Neuronal stem cell (in vitro differentiated cells): Measurements from ENCODE around the gene ZNF442. TPM values are rescaled to one million over a fixed set of nuclear protein-coding genes. Genes with fewer than 3 reads are reported as not detected.
"Not testable (repeated sequence)": the region's sequence is repeated elsewhere in the genome, so short reads cannot be mapped to it uniquely, and the experiment has no call there.

Experiments used
- DNase-seq: peaks from one replicate; pipeline ENCODE4 v3.0.0-alpha.2; 2013; ENCODE audit warnings: low spot score
- H2AFZ ChIP-seq: one replicate; pipeline ENCODE4 v1.6.1; 2013; ENCODE audit warnings: mild to moderate bottlenecking, low read length, inconsistent platforms
- H2AK5ac ChIP-seq: 2 replicates; pipeline ENCODE4 v1.6.1; 2013; ENCODE audit warnings: low read depth, mild to moderate bottlenecking, inconsistent platforms, low read length, moderate library complexity, mixed read lengths
- H2BK120ac ChIP-seq: 2 replicates; pipeline ENCODE4 v1.6.1; 2013; ENCODE audit warnings: low read depth, mild to moderate bottlenecking, inconsistent platforms, low read length, moderate library complexity, mixed read lengths
- H2BK12ac ChIP-seq: one replicate; pipeline ENCODE4 v1.6.1; 2013; ENCODE audit warnings: low read length, inconsistent platforms
- H2BK15ac ChIP-seq: 2 replicates; pipeline ENCODE4 v1.6.1; 2013; ENCODE audit warnings: mild to moderate bottlenecking, low read length, inconsistent platforms, mixed read lengths
- H2BK5ac ChIP-seq: one replicate; pipeline ENCODE4 v1.6.1; 2013; ENCODE audit warnings: inconsistent platforms, mild to moderate bottlenecking, low read length, moderate library complexity
- H3K14ac ChIP-seq: one replicate; pipeline ENCODE4 v1.6.1; 2013; ENCODE audit warnings: low read length, inconsistent platforms
- H3K18ac ChIP-seq: 2 replicates; pipeline ENCODE4 v1.6.1; 2013; ENCODE audit warnings: low read length, inconsistent platforms
- H3K23ac ChIP-seq: 2 replicates; pipeline ENCODE4 v1.6.1; 2013; ENCODE audit warnings: low read depth, mild to moderate bottlenecking, mixed read lengths, low read length, inconsistent platforms; ENCODE audit not compliant: poor library complexity
- H3K27ac ChIP-seq: replicated peaks from 3 replicates; pipeline ENCODE4 v1.5.1; 2013; ENCODE audit warnings: low read length, inconsistent platforms
- H3K27me3 ChIP-seq, 3 experiments: 2 replicates each; pipeline ENCODE4 v1.6.1; 2013; ENCODE audit warnings: low read length in 3 of 3, mild to moderate bottlenecking in 2 of 3, inconsistent platforms in 1 of 3, low read depth in 1 of 3, mixed read lengths in 1 of 3, moderate library complexity in 1 of 3; ENCODE audit not compliant: control insufficient read depth in 3 of 3, insufficient read depth in 3 of 3
- H3K36me3 ChIP-seq, 2 donors: replicated peaks in 1 of 2; 2 replicates each; pipeline ENCODE4 v1.6.1; 2013; ENCODE audit warnings: low read length in 2 of 2; ENCODE audit not compliant: control insufficient read depth in 2 of 2, insufficient read depth in 2 of 2
- H3K4ac ChIP-seq: 2 replicates; pipeline ENCODE4 v1.6.1; 2013; ENCODE audit warnings: inconsistent platforms, mild to moderate bottlenecking, low read length, moderate library complexity
- H3K4me1 ChIP-seq, 2 donors: 1 replicate in 1 of 2; 2 replicates in 1 of 2; pipeline ENCODE4 v1.6.1; 2013; ENCODE audit warnings: low read length in 2 of 2, low read depth in 1 of 2; ENCODE audit not compliant: control insufficient read depth in 2 of 2, insufficient read depth in 1 of 2
- H3K4me2 ChIP-seq: one replicate; pipeline ENCODE4 v1.6.1; 2013; ENCODE audit warnings: mild to moderate bottlenecking, low read length, inconsistent platforms; ENCODE audit not compliant: insufficient read depth, poor library complexity, severe bottlenecking
- H3K4me3 ChIP-seq, 2 donors: 2 replicates each; pipeline ENCODE4 v1.5.1; 2013; ENCODE audit warnings: low read length in 2 of 2, mild to moderate bottlenecking in 2 of 2, inconsistent platforms in 1 of 2, moderate library complexity in 1 of 2
- H3K79me1 ChIP-seq: one replicate; pipeline ENCODE4 v1.6.1; 2013; ENCODE audit warnings: low read depth, mild to moderate bottlenecking, inconsistent platforms, low read length, moderate library complexity
- H3K9ac ChIP-seq: one replicate; pipeline ENCODE4 v1.6.1; 2013; ENCODE audit warnings: mild to moderate bottlenecking, low read depth, low read length, inconsistent platforms; ENCODE audit not compliant: poor library complexity
- H3K9me3 ChIP-seq, 2 donors: replicated peaks in 1 of 2; 2 replicates each; pipeline versions ENCODE3 to v1.6.1; 2013; ENCODE audit warnings: low read length in 2 of 2, mild to moderate bottlenecking in 2 of 2, inconsistent platforms in 1 of 2, low read depth in 1 of 2, mixed read lengths in 1 of 2, moderate library complexity in 1 of 2; ENCODE audit not compliant: control insufficient read depth in 2 of 2, insufficient read depth in 1 of 2
- H4K8ac ChIP-seq: one replicate; pipeline ENCODE4 v1.6.1; 2013; ENCODE audit warnings: low read depth, mild to moderate bottlenecking, inconsistent platforms, low read length, moderate library complexity
- H4K91ac ChIP-seq: one replicate; pipeline ENCODE4 v1.6.1; 2013; ENCODE audit warnings: low read length, low read depth, mild to moderate bottlenecking, inconsistent platforms; ENCODE audit not compliant: poor library complexity
- WGBS, 2 donors: extraction: QIAGEN DNeasy Blood & Tissue Kit; methylation state at CpG; one replicate each; pipeline ENCODE4 v1.1.7; 2013; ENCODE audit warnings: missing lambda C conversion rate in 2 of 2, mixed read lengths in 1 of 2; ENCODE audit not compliant: insufficient read length in 2 of 2, insufficient replicate concordance in 1 of 2; ENCODE audit errors: extremely low coverage in 2 of 2; 5-methylcytosine and 5-hydroxymethylcytosine counted together
- small RNA-seq: library from polyadenylated mRNA; stranded (forward); fragments of <200 nt; extraction: miRNeasy Mini kit (QIAGEN cat#:217004); gene quantifications from one replicate; pipeline ENCODE3, GENCODE V24; 2013; ENCODE audit not compliant: insufficient read depth

The ZNF442 gene

DNA sequence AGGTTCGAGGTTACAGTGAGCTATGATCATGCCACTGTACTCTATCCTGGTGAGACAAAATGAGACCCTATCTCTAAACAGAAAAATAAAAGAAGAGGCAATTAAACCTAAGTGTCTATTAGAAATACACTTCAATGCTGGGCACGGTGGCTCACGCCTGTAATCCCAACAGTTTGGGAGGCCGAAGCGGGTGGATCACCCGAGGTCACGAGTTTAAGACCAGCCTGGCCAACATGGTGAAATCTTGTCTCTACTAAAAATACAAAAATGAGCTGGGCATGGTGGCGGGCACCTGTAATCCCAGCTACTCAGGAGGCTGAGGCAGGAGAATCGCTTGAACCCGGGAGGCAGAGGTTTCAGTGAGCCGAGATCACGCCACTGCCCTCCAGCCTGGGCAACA, 56.6 kb downstream of the ZNF442 start:
- H3K14ac ChIP-seq, H3K79me1 ChIP-seq, H3K4me1 ChIP-seq, H2BK12ac ChIP-seq, H4K91ac ChIP-seq, H3K27ac ChIP-seq, H3K4ac ChIP-seq, H4K8ac ChIP-seq, H3K36me3 ChIP-seq, H2BK15ac ChIP-seq, H2BK5ac ChIP-seq, H2BK120ac ChIP-seq, H3K27me3 ChIP-seq, H2AK5ac ChIP-seq, H3K18ac ChIP-seq, H3K23ac ChIP-seq, H3K9ac ChIP-seq, H3K4me3 ChIP-seq, DNase-seq, H2AFZ ChIP-seq, H3K4me2 ChIP-seq: not testable (repeated sequence)
- peaks cover 9 to 12% of the 10 kb centered on the region in 2 donors for H3K9me3 ChIP-seq
- no CpG with 5 or more reads among the region's 12 CpGs for WGBS, 2 donors

Small RNA genes within 50 kb of the gene (small RNA-seq; reads per million reads assigned to genes)
- not detected for gene RPS29P23
